HG02588 (cell line): Measurements from ENCODE around the gene TMTC2.
"Not testable (repeated sequence)": the region's sequence is repeated elsewhere in the genome, so short reads cannot be mapped to it uniquely, and the experiment has no call there.

Source experiments
- ATAC-seq: cut with Tn5 transposase; IDR thresholded peaks from one replicate; pipeline ENCODE4 v1.9.1; 2021; ENCODE audit warnings: mild to moderate bottlenecking, moderate library complexity; ENCODE audit not compliant: unreplicated experiment

The TMTC2 gene

GRCh38 chr12:82835217-82835616 is 148.5 kb downstream of the TMTC2 start:
- no peak for ATAC-seq

- ATAC-seq, result no peak
Observed at GRCh38 chr12:82838131-82838551, 151.4 kb downstream of the TMTC2 start.

- ATAC-seq, result no peak
Observed at GRCh38 chr12:82838827-82839226, 152.1 kb downstream of the TMTC2 start.

- no peak for ATAC-seq
Observed at GRCh38 chr12:82839796-82840195, 153.1 kb downstream of the TMTC2 start.

- no peak for ATAC-seq
Observed at GRCh38 chr12:82841487-82841904, 154.8 kb downstream of the TMTC2 start.

- no peak for ATAC-seq
Observed at GRCh38 chr12:82842480-82842879, 155.8 kb downstream of the TMTC2 start.

- not testable (repeated sequence) for ATAC-seq
Observed at GRCh38 chr12:82845076-82845475, 158.4 kb downstream of the TMTC2 start.

GRCh38 chr12:82848845-82849244 is 162.1 kb downstream of the TMTC2 start:
- ATAC-seq, result no peak

- no peak for ATAC-seq
Observed at GRCh38 chr12:82852529-82852928, 165.8 kb downstream of the TMTC2 start.

- peak; percentile 71 for ATAC-seq
Observed at GRCh38 chr12:82855872-82856271, 169.2 kb downstream of the TMTC2 start.

- ATAC-seq, result no peak
Observed at GRCh38 chr12:82857276-82857675, 170.6 kb downstream of the TMTC2 start.

GRCh38 chr12:82857911-82858533 is 171.3 kb downstream of the TMTC2 start:
- ATAC-seq, result no peak

- ATAC-seq, result no peak
Observed at GRCh38 chr12:82858534-82858917, 171.8 kb downstream of the TMTC2 start.

- no peak for ATAC-seq
Observed at GRCh38 chr12:82862069-82862841, 175.5 kb downstream of the TMTC2 start.

- ATAC-seq, result no peak
Observed at GRCh38 chr12:82862876-82863649, 176.4 kb downstream of the TMTC2 start.

GRCh38 chr12:82866227-82866775 is 179.6 kb downstream of the TMTC2 start:
- ATAC-seq, result no peak

- no peak for ATAC-seq
Observed at GRCh38 chr12:82866946-82867345, 180.2 kb downstream of the TMTC2 start.

GRCh38 chr12:82867762-82868500 is 181.2 kb downstream of the TMTC2 start:
- ATAC-seq, result no peak

GRCh38 chr12:82870771-82871377 is 184.2 kb downstream of the TMTC2 start:
- ATAC-seq, result peak; percentile 80

GRCh38 chr12:82872088-82872487 is 185.4 kb downstream of the TMTC2 start:
- ATAC-seq, result no peak
